Retinal pigment epithelial cell (primary cell): ENCODE data around the gene RANBP1.

Experiments used
- DNase-seq: peaks from one replicate; pipeline ENCODE4 v3.0.0-alpha.2; 2010; ENCODE audit warnings: low read depth
- H3K4me3 ChIP-seq: 2 replicates; pipeline ENCODE4 v1.5.1; 2011; ENCODE audit warnings: mild to moderate bottlenecking, low read length, control low read depth, moderate library complexity
- CTCF ChIP-seq: conservative IDR thresholded peaks from 2 replicates; pipeline ENCODE4 v1.5.1; 2011; ENCODE audit warnings: low read depth, low read length, control low read depth, inconsistent platforms

Gene RANBP1

GRCh38 chr22:20167643-20168322, 51.9 kb downstream of the RANBP1 start:
- DNase-seq: no peak
- no peak for TF ChIP-seq CTCF
- no peak overlapping the region for H3K4me3 ChIP-seq

- no peak overlapping the region for H3K4me3 ChIP-seq
- no peak for DNase-seq
- no peak for TF ChIP-seq CTCF
Observed at GRCh38 chr22:20169253-20169822, 53.4 kb downstream of the RANBP1 start.

- no peak for DNase-seq
- no peak overlapping the region for H3K4me3 ChIP-seq
- no peak for TF ChIP-seq CTCF
Observed at GRCh38 chr22:20170170-20170569, 54.3 kb downstream of the RANBP1 start.

- no peak for DNase-seq
- no peak for TF ChIP-seq CTCF
- H3K4me3 ChIP-seq: no peak overlapping the region
Observed at GRCh38 chr22:20171288-20172140, 55.6 kb downstream of the RANBP1 start.

- no peak overlapping the region for H3K4me3 ChIP-seq
- no peak for TF ChIP-seq CTCF
- no peak for DNase-seq
Observed at GRCh38 chr22:20172141-20172613, 56.3 kb downstream of the RANBP1 start.

GRCh38 chr22:20173246-20173645, 57.3 kb downstream of the RANBP1 start:
- TF ChIP-seq CTCF: no peak
- H3K4me3 ChIP-seq: no peak overlapping the region
- no peak for DNase-seq
